ENCODE data around the gene NUP153. TPM values are rescaled to one million over a fixed set of nuclear protein-coding genes. Genes with fewer than 3 reads are reported as not detected.

The NUP153 gene
- total RNA-seq, 8 experiments from 2014 or later: 24.3 to 49.1 (median 32.7) TPM

- Histone ChIP-seq H3K4me1 (replicated peaks in 1 of 2) (peaks cover 2 to 10% of the 10 kb centered on the region in 2 donors), H3K4me3 (peak overlapping the region; percentile 59 to 82 (median 70)), H3K27ac (peak overlapping the region; percentile 88 to 93)
- ATAC-seq (replicated peaks in 6 of 8): peak in 7 of 8 experiments; percentile 7 to 65 (median 63)
- 0% methylated on average over 1 to 3 of the region's 58 CpGs; no CpG with 5 or more reads in 8 of the 10 experiments for WGBS, 10 experiments
- in situ Hi-C loops (cut with MboI; ENCODE audit: low pct_unique_long_range_greater_than_20kb in 2 of 9, low sequenced_read_pairs in 9 of 9, unreplicated experiment in 9 of 9): no loop called here
Observed at GRCh38 chr6:17705778-17706579, 746 bp downstream of the NUP153 start.

- peak in 2 of 8 experiments; percentile 1 for ATAC-seq (replicated peaks in 6 of 8)
Observed at GRCh38 chr6:17705428-17705777, 1.3 kb downstream of the NUP153 start.

GRCh38 chr6:17703256-17703694, 3.5 kb downstream of the NUP153 start:
- no peak overlapping the region for H3K4me3 ChIP-seq
- no peak overlapping the region for H3K27ac ChIP-seq
- in situ Hi-C loops (cut with MboI; ENCODE audit: low pct_unique_long_range_greater_than_20kb in 2 of 9, low sequenced_read_pairs in 9 of 9, unreplicated experiment in 9 of 9): no loop called here
- H3K4me1 ChIP-seq (replicated peaks in 1 of 2): peaks cover 2 to 10% of the 10 kb centered on the region in 2 donors
- 18 to 100% (median 90%) methylated on average over 1 of the region's 1 CpG; no CpG with 5 or more reads in 4 of the 10 experiments for WGBS, 10 experiments
- no peak for ATAC-seq (replicated peaks in 6 of 8)

More at GRCh38 chr6:17705428-17705777, 1.3 kb downstream of the NUP153 start:
- Histone ChIP-seq H3K4me3 (peak overlapping the region; percentile 59 to 82 (median 70)), H3K4me1 (replicated peaks in 1 of 2) (peaks cover 2 to 10% of the 10 kb centered on the region in 2 donors), H3K27ac (peak overlapping the region; percentile 88 to 93)
- 0 to 7% (median 0%) methylated on average over 1 to 3 of the region's 10 CpGs; no CpG with 5 or more reads in 4 of the 10 experiments for WGBS, 10 experiments
- in situ Hi-C loops (cut with MboI; ENCODE audit: low pct_unique_long_range_greater_than_20kb in 2 of 9, low sequenced_read_pairs in 9 of 9, unreplicated experiment in 9 of 9): no loop called here

- H3K4me1 ChIP-seq (replicated peaks in 1 of 2): peaks cover 2 to 10% of the 10 kb centered on the region in 2 donors
- WGBS, 10 experiments: 86 to 100% (median 95%) methylated on average over 1 to 13 of the region's 14 CpGs
- no peak overlapping the region for H3K4me3 ChIP-seq
- no peak overlapping the region for H3K27ac ChIP-seq
- in situ Hi-C loops (cut with MboI; ENCODE audit: low pct_unique_long_range_greater_than_20kb in 2 of 9, low sequenced_read_pairs in 9 of 9, unreplicated experiment in 9 of 9): no loop called here
- ATAC-seq (replicated peaks in 6 of 8): no peak
Observed at GRCh38 chr6:17700421-17701416, 6.0 kb downstream of the NUP153 start.

GRCh38 chr6:17691925-17692538, 14.7 kb downstream of the NUP153 start:
- Histone ChIP-seq H3K4me1 (replicated peaks in 1 of 2) (no peaks in the 10 kb centered on the region), H3K27ac (no peak overlapping the region)
- in situ Hi-C loops (cut with MboI; ENCODE audit: low pct_unique_long_range_greater_than_20kb in 2 of 9, low sequenced_read_pairs in 9 of 9, unreplicated experiment in 9 of 9): no loop called here

GRCh38 chr6:17688481-17688880, 18.2 kb downstream of the NUP153 start:
- in situ Hi-C loops (cut with MboI; ENCODE audit: low pct_unique_long_range_greater_than_20kb in 2 of 9, low sequenced_read_pairs in 9 of 9, unreplicated experiment in 9 of 9): no loop called here
- H3K4me3 ChIP-seq: no peak overlapping the region
- H3K4me1 ChIP-seq (replicated peaks in 1 of 2): no peaks in the 10 kb centered on the region
- WGBS, 10 experiments: 72 to 100% (median 82%) methylated on average over 2 of the region's 2 CpGs; no CpG with 5 or more reads in 3 of the 10 experiments
- H3K27ac ChIP-seq: no peak overlapping the region
- ATAC-seq (replicated peaks in 6 of 8): no peak

More at GRCh38 chr6:17691925-17692538, 14.7 kb downstream of the NUP153 start:
- no peak overlapping the region for H3K4me3 ChIP-seq
- 77 to 100% (median 96%) methylated on average over 1 to 4 of the region's 4 CpGs for WGBS, 10 experiments
- peak in 1 of 8 experiments; percentile 19 for ATAC-seq (replicated peaks in 6 of 8)

- in situ Hi-C loops (cut with MboI; ENCODE audit: low pct_unique_long_range_greater_than_20kb in 2 of 9, low sequenced_read_pairs in 9 of 9, unreplicated experiment in 9 of 9): no loop called here
- H3K4me1 ChIP-seq (replicated peaks in 1 of 2): no peaks in the 10 kb centered on the region
- 91 to 100% (median 100%) methylated on average over 1 of the region's 1 CpG; no CpG with 5 or more reads in 2 of the 10 experiments for WGBS, 10 experiments
- H3K27ac ChIP-seq: no peak overlapping the region
- ATAC-seq (replicated peaks in 6 of 8): no peak
- no peak overlapping the region for H3K4me3 ChIP-seq
Observed at GRCh38 chr6:17687136-17687535, 19.6 kb downstream of the NUP153 start.

- no peak for ATAC-seq (replicated peaks in 6 of 8)
- no peaks in the 10 kb centered on the region for H3K4me1 ChIP-seq (replicated peaks in 1 of 2)
- WGBS, 10 experiments: 100% methylated on average over 1 of the region's 1 CpG; no CpG with 5 or more reads in 3 of the 10 experiments
- no peak overlapping the region for H3K4me3 ChIP-seq
- H3K27ac ChIP-seq: no peak overlapping the region
- in situ Hi-C loops (cut with MboI; ENCODE audit: low pct_unique_long_range_greater_than_20kb in 2 of 9, low sequenced_read_pairs in 9 of 9, unreplicated experiment in 9 of 9): no loop called here
Observed at GRCh38 chr6:17684134-17684533, 22.6 kb downstream of the NUP153 start.

GRCh38 chr6:17683428-17683827, 23.3 kb downstream of the NUP153 start:
- in situ Hi-C loops (cut with MboI; ENCODE audit: low pct_unique_long_range_greater_than_20kb in 2 of 9, low sequenced_read_pairs in 9 of 9, unreplicated experiment in 9 of 9): no loop called here
- Histone ChIP-seq H3K27ac (no peak overlapping the region), H3K4me1 (replicated peaks in 1 of 2) (no peaks in the 10 kb centered on the region), H3K4me3 (no peak overlapping the region)
- 87 to 100% (median 100%) methylated on average over 2 of the region's 2 CpGs; no CpG with 5 or more reads in 5 of the 10 experiments for WGBS, 10 experiments
- peak in 5 of 8 experiments; percentile 16 to 69 (median 33) for ATAC-seq (replicated peaks in 6 of 8)

GRCh38 chr6:17679726-17680125, 27.0 kb downstream of the NUP153 start:
- no peak overlapping the region for H3K27ac ChIP-seq
- in situ Hi-C loops (cut with MboI; ENCODE audit: low pct_unique_long_range_greater_than_20kb in 2 of 9, low sequenced_read_pairs in 9 of 9, unreplicated experiment in 9 of 9): no loop called here
- no peak overlapping the region for H3K4me3 ChIP-seq
- 67 to 100% (median 87%) methylated on average over 1 to 7 of the region's 8 CpGs; no CpG with 5 or more reads in 1 of the 10 experiments for WGBS, 10 experiments
- ATAC-seq (replicated peaks in 6 of 8): no peak
- no peaks in the 10 kb centered on the region for H3K4me1 ChIP-seq (replicated peaks in 1 of 2)

- WGBS, 10 experiments: 93 to 100% (median 98%) methylated on average over 4 to 5 of the region's 5 CpGs; no CpG with 5 or more reads in 1 of the 10 experiments
- ATAC-seq (replicated peaks in 6 of 8): no peak
Observed at GRCh38 chr6:17677602-17678001, 29.1 kb downstream of the NUP153 start.

GRCh38 chr6:17673543-17674254, 33.0 kb downstream of the NUP153 start:
- 83 to 97% (median 92%) methylated on average over 2 to 4 of the region's 4 CpGs for WGBS, 10 experiments
- ATAC-seq (replicated peaks in 6 of 8): no peak
- in situ Hi-C loops (cut with MboI; ENCODE audit: low pct_unique_long_range_greater_than_20kb in 2 of 9, low sequenced_read_pairs in 9 of 9, unreplicated experiment in 9 of 9): no loop called here

More at GRCh38 chr6:17677602-17678001, 29.1 kb downstream of the NUP153 start:
- Histone ChIP-seq H3K4me1 (replicated peaks in 1 of 2) (no peaks in the 10 kb centered on the region), H3K27ac (no peak overlapping the region), H3K4me3 (no peak overlapping the region)
- in situ Hi-C loops (cut with MboI; ENCODE audit: low pct_unique_long_range_greater_than_20kb in 2 of 9, low sequenced_read_pairs in 9 of 9, unreplicated experiment in 9 of 9): no loop called here

More at GRCh38 chr6:17673543-17674254, 33.0 kb downstream of the NUP153 start:
- Histone ChIP-seq H3K4me3 (no peak overlapping the region), H3K27ac (no peak overlapping the region), H3K4me1 (replicated peaks in 1 of 2) (no peaks in the 10 kb centered on the region)
